Measurements from ENCODE around the gene OR2C1.

Gene OR2C1

DNA sequence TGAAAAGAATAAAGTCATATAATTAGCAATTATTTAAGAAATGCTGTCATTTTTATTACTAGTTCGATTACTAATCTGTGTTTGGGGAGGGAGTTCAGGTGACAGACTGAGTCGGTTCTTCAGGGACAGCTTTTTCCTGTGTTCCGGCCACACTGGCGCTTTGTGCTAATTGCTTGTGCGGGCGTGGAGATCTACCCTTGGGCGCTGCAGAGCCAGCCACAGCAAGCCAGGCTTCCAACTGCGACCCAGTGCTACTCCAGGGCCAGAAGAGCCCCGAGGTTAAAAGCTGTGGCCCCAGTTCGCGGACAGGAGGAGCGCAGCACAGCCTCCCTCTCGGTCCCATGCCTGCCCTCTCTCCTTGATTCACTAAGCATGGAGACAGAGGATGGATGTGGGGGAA, 6.5 kb upstream of the OR2C1 start:
- ChIA-PET POLR2A (no interaction called here), CTCF (no interaction called here)
- Histone ChIP-seq H3K36me3 (ENCODE audit: control insufficient read depth in 2 of 2, insufficient read depth in 1 of 2, low read length in 2 of 2) (no peaks in the 10 kb centered on the region), H3K27ac (ENCODE audit: extremely low read depth, low read depth, low read length) (no peak overlapping the region), H3K9me3 (ENCODE audit: control insufficient read depth, insufficient read depth, low read depth, low read length) (no peaks in the 10 kb centered on the region), H3K4me3 (ENCODE audit: low read depth, low read length) (no peak overlapping the region), H3K4me1 (ENCODE audit: control insufficient read depth, insufficient read depth, low read length) (no peaks in the 10 kb centered on the region)
- TF ChIP-seq ZFP69B (tag by site-specific recombination; IDR thresholded peaks at IDR 0.05) (no peak), TCF7L2 (IDR thresholded peaks at IDR 0.05; ENCODE audit: borderline replicate concordance, low read depth, low read length) (no peak), ZNF311 (tag by site-specific recombination; IDR thresholded peaks at IDR 0.05; ENCODE audit: borderline replicate concordance) (no peak), ZNF561 (tag by site-specific recombination; IDR thresholded peaks at IDR 0.05; ENCODE audit: borderline replicate concordance) (no peak), ZNF112 (tag by site-specific recombination; IDR thresholded peaks at IDR 0.05) (no peak)
- TF ChIP-seq, protein P1, sequence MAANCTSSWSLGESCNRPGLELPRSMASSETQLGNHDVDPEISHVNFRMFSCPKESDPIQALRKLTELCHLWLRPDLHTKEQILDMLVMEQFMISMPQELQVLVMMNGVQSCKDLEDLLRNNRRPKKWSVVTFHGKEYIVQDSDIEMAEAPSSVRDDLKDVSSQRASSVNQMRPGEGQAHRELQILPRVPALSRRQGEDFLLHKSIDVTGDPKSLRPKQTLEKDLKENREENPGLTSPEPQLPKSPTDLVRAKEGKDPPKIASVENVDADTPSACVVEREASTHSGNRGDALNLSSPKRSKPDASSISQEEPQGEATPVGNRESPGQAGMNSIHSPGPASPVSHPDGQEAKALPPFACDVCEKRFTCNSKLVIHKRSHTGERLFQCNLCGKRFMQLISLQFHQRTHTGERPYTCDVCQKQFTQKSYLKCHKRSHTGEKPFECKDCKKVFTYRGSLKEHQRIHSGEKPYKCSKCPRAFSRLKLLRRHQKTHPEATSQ (tag by site-specific recombination; IDR thresholded peaks at IDR 0.05) = no peak
- TF ChIP-seq, protein P2, sequence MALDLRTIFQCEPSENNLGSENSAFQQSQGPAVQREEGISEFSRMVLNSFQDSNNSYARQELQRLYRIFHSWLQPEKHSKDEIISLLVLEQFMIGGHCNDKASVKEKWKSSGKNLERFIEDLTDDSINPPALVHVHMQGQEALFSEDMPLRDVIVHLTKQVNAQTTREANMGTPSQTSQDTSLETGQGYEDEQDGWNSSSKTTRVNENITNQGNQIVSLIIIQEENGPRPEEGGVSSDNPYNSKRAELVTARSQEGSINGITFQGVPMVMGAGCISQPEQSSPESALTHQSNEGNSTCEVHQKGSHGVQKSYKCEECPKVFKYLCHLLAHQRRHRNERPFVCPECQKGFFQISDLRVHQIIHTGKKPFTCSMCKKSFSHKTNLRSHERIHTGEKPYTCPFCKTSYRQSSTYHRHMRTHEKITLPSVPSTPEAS (tag by site-specific recombination; IDR thresholded peaks at IDR 0.05) = no peak

DNA sequence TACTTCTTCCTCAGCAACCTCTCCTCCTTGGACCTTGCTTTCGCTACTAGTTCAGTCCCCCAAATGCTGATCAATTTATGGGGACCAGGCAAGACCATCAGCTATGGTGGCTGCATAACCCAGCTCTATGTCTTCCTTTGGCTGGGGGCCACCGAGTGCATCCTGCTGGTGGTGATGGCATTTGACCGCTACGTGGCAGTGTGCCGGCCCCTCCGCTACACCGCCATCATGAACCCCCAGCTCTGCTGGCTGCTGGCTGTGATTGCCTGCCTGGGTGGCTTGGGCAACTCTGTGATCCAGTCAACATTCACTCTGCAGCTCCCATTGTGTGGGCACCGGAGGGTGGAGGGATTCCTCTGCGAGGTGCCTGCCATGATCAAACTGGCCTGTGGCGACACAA, 429 bp downstream of the OR2C1 start:
- CTCF ChIA-PET = no interaction called here
- Histone ChIP-seq H3K36me3 (ENCODE audit: control insufficient read depth in 2 of 2, insufficient read depth in 1 of 2, low read length in 2 of 2) (no peaks in the 10 kb centered on the region), H3K9me3 (ENCODE audit: control insufficient read depth, insufficient read depth, low read depth, low read length) (no peaks in the 10 kb centered on the region)
- TF ChIP-seq, protein P3, sequence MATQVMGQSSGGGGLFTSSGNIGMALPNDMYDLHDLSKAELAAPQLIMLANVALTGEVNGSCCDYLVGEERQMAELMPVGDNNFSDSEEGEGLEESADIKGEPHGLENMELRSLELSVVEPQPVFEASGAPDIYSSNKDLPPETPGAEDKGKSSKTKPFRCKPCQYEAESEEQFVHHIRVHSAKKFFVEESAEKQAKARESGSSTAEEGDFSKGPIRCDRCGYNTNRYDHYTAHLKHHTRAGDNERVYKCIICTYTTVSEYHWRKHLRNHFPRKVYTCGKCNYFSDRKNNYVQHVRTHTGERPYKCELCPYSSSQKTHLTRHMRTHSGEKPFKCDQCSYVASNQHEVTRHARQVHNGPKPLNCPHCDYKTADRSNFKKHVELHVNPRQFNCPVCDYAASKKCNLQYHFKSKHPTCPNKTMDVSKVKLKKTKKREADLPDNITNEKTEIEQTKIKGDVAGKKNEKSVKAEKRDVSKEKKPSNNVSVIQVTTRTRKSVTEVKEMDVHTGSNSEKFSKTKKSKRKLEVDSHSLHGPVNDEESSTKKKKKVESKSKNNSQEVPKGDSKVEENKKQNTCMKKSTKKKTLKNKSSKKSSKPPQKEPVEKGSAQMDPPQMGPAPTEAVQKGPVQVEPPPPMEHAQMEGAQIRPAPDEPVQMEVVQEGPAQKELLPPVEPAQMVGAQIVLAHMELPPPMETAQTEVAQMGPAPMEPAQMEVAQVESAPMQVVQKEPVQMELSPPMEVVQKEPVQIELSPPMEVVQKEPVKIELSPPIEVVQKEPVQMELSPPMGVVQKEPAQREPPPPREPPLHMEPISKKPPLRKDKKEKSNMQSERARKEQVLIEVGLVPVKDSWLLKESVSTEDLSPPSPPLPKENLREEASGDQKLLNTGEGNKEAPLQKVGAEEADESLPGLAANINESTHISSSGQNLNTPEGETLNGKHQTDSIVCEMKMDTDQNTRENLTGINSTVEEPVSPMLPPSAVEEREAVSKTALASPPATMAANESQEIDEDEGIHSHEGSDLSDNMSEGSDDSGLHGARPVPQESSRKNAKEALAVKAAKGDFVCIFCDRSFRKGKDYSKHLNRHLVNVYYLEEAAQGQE (tag by site-specific recombination; IDR thresholded peaks at IDR 0.05) = no peak
- TF ChIP-seq ZNF776 (tag by site-specific recombination; IDR thresholded peaks at IDR 0.05; ENCODE audit: borderline replicate concordance) = no peak
- no peak for TF ChIP-seq MYNN (tag by site-specific recombination; IDR thresholded peaks at IDR 0.05; ENCODE audit: borderline replicate concordance)
- TF ChIP-seq, protein P4, sequence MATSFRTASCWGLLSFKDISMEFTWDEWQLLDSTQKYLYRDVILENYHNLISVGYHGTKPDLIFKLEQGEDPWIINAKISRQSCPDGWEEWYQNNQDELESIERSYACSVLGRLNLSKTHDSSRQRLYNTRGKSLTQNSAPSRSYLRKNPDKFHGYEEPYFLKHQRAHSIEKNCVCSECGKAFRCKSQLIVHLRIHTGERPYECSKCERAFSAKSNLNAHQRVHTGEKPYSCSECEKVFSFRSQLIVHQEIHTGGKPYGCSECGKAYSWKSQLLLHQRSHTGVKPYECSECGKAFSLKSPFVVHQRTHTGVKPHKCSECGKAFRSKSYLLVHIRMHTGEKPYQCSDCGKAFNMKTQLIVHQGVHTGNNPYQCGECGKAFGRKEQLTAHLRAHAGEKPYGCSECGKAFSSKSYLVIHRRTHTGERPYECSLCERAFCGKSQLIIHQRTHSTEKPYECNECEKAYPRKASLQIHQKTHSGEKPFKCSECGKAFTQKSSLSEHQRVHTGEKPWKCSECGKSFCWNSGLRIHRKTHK (tag by site-specific recombination; IDR thresholded peaks at IDR 0.05) = no peak
- TF ChIP-seq, protein P5, sequence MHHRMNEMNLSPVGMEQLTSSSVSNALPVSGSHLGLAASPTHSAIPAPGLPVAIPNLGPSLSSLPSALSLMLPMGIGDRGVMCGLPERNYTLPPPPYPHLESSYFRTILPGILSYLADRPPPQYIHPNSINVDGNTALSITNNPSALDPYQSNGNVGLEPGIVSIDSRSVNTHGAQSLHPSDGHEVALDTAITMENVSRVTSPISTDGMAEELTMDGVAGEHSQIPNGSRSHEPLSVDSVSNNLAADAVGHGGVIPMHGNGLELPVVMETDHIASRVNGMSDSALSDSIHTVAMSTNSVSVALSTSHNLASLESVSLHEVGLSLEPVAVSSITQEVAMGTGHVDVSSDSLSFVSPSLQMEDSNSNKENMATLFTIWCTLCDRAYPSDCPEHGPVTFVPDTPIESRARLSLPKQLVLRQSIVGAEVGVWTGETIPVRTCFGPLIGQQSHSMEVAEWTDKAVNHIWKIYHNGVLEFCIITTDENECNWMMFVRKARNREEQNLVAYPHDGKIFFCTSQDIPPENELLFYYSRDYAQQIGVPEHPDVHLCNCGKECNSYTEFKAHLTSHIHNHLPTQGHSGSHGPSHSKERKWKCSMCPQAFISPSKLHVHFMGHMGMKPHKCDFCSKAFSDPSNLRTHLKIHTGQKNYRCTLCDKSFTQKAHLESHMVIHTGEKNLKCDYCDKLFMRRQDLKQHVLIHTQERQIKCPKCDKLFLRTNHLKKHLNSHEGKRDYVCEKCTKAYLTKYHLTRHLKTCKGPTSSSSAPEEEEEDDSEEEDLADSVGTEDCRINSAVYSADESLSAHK (tag by site-specific recombination; IDR thresholded peaks at IDR 0.05) = no peak
- no peak for TF ChIP-seq ZNF223 (tag by site-specific recombination; IDR thresholded peaks at IDR 0.05)
- no peak for TF ChIP-seq PRDM1 (tag by site-specific recombination; IDR thresholded peaks at IDR 0.05)
- TF ChIP-seq SP3 (tag by site-specific recombination; IDR thresholded peaks at IDR 0.05) = no peak
- TF ChIP-seq ZIC2 (tag by site-specific recombination; IDR thresholded peaks at IDR 0.05) = no peak
- TF ChIP-seq, protein P6, sequence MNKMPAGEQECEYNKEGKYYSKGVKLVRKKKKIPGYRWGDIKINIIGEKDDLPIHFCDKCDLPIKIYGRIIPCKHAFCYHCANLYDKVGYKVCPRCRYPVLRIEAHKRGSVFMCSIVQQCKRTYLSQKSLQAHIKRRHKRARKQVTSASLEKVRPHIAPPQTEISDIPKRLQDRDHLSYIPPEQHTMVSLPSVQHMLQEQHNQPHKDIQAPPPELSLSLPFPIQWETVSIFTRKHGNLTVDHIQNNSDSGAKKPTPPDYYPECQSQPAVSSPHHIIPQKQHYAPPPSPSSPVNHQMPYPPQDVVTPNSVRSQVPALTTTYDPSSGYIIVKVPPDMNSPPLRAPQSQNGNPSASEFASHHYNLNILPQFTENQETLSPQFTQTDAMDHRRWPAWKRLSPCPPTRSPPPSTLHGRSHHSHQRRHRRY (tag by site-specific recombination; IDR thresholded peaks at IDR 0.05) = no peak
- TF ChIP-seq, protein P7, sequence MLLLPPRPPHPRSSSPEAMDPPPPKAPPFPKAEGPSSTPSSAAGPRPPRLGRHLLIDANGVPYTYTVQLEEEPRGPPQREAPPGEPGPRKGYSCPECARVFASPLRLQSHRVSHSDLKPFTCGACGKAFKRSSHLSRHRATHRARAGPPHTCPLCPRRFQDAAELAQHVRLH (tag by site-specific recombination; IDR thresholded peaks at IDR 0.05) = no peak
- TF ChIP-seq, protein P8, sequence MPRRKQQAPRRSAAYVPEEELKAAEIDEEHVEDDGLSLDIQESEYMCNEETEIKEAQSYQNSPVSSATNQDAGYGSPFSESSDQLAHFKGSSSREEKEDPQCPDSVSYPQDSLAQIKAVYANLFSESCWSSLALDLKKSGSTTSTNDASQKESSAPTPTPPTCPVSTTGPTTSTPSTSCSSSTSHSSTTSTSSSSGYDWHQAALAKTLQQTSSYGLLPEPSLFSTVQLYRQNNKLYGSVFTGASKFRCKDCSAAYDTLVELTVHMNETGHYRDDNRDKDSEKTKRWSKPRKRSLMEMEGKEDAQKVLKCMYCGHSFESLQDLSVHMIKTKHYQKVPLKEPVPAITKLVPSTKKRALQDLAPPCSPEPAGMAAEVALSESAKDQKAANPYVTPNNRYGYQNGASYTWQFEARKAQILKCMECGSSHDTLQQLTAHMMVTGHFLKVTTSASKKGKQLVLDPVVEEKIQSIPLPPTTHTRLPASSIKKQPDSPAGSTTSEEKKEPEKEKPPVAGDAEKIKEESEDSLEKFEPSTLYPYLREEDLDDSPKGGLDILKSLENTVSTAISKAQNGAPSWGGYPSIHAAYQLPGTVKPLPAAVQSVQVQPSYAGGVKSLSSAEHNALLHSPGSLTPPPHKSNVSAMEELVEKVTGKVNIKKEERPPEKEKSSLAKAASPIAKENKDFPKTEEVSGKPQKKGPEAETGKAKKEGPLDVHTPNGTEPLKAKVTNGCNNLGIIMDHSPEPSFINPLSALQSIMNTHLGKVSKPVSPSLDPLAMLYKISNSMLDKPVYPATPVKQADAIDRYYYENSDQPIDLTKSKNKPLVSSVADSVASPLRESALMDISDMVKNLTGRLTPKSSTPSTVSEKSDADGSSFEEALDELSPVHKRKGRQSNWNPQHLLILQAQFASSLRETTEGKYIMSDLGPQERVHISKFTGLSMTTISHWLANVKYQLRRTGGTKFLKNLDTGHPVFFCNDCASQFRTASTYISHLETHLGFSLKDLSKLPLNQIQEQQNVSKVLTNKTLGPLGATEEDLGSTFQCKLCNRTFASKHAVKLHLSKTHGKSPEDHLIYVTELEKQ (tag by site-specific recombination; IDR thresholded peaks at IDR 0.05; ENCODE audit: borderline replicate concordance) = no peak
- no peak for TF ChIP-seq HOXC10 (CRISPR knock-in tag; IDR thresholded peaks at IDR 0.05)

More for the DNA sequence above, 429 bp downstream of the OR2C1 start:
- POLR2A ChIA-PET = no interaction called here
- Histone ChIP-seq H3K27ac (ENCODE audit: extremely low read depth, low read depth, low read length) (no peak overlapping the region), H3K4me3 (ENCODE audit: low read depth, low read length) (no peak overlapping the region), H3K4me1 (ENCODE audit: control insufficient read depth, insufficient read depth, low read length) (no peaks in the 10 kb centered on the region)

Data from HEK293 (cell line).